Stomach (tissue), 4 donors: ENCODE measurements around the gene DPYD.

ENCODE experiments used
- POLR2A ChIP-seq, 4 donors: fragments of 450-650 bp; IDR thresholded peaks; one replicate each; pipeline ENCODE4 v1.6.1; 2016; ENCODE audit warnings: antibody characterized with exemption in 4 of 4, control low read depth in 2 of 4, mild to moderate bottlenecking in 1 of 4, moderate library complexity in 1 of 4
- POLR2AphosphoS5 ChIP-seq, 3 donors: sonication (generic); formaldehyde crosslinking; IDR thresholded peaks; one replicate each; pipeline ENCODE4 v1.6.1; 2016; ENCODE audit warnings: antibody characterized with exemption in 3 of 3
- TF ChIP-seq, protein P1 (sequence below), 7 experiments: fragments of 450-650 bp in 4 of 7; fragments of 200-600 bp in 3 of 7; sonication (generic) in 3 of 7; IDR thresholded peaks; one replicate each; pipeline ENCODE4 v1.5.1; 2016 to 2019; ENCODE audit warnings: antibody characterized with exemption in 7 of 7, control low read depth in 2 of 7, mild to moderate bottlenecking in 1 of 7

DNA sequence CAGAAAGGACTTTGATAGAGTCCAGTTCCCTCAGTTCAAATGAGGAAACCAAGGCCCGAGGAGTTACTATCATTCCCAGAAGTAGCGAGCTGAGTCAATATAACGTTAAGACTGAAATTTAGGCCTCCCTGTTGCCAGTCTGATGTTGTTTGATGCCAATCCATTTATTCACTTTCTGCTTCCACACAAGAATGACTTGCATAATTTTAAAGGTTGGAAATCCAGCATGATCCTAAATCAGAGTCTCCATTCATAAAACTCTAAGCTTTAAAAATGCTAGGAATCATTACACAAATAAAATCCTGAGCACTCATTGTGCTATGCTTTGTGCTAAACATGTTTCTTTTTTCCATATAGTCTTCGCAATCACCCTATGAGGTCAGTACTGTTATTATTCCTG lies 784.9 kb downstream of the DPYD start:
- TF ChIP-seq, protein P1, sequence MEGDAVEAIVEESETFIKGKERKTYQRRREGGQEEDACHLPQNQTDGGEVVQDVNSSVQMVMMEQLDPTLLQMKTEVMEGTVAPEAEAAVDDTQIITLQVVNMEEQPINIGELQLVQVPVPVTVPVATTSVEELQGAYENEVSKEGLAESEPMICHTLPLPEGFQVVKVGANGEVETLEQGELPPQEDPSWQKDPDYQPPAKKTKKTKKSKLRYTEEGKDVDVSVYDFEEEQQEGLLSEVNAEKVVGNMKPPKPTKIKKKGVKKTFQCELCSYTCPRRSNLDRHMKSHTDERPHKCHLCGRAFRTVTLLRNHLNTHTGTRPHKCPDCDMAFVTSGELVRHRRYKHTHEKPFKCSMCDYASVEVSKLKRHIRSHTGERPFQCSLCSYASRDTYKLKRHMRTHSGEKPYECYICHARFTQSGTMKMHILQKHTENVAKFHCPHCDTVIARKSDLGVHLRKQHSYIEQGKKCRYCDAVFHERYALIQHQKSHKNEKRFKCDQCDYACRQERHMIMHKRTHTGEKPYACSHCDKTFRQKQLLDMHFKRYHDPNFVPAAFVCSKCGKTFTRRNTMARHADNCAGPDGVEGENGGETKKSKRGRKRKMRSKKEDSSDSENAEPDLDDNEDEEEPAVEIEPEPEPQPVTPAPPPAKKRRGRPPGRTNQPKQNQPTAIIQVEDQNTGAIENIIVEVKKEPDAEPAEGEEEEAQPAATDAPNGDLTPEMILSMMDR (IDR thresholded peaks at IDR 0.05), result no peak
- TF ChIP-seq POLR2A (IDR thresholded peaks at IDR 0.05), result no peak
- no peak for TF ChIP-seq POLR2AphosphoS5 (IDR thresholded peaks at IDR 0.05)
